Measurements from ENCODE around the gene NMUR2. TPM values are rescaled to one million over a fixed set of nuclear protein-coding genes. Genes with fewer than 3 reads are reported as not detected.

Gene NMUR2
- total RNA-seq, 1 donor from 2014 or later, result not detected

DNA sequence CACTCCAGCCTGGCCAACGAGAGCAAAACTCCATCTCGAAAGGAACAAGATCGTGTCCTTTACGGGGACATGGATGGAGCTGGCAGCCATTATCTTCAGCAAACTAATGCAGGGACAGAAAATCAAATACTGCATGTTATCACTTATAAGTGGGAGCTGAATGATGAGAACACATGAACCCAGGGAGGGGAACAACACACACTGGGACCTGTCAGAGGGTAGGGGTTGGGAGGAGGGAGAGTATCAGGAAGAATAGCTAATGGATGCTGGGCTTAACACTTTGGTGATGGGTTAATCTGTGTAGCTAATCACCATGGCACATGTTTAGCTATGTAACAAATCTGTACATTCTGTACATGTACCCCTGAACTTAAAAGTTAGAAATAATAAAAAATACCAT, 40.9 kb downstream of the NMUR2 start:
- H3K9ac ChIP-seq (ENCODE audit: low read length), result no peak overlapping the region
- Mint-ChIP-seq H3K27me3 (ENCODE audit: low read depth, unreplicated experiment) (peaks cover 3% of the 10 kb centered on the region), H3K4me1 (ENCODE audit: low read depth, unreplicated experiment) (no peaks in the 10 kb centered on the region), H3K9me3 (ENCODE audit: unreplicated experiment) (no peaks in the 10 kb centered on the region), H3K36me3 (ENCODE audit: low read depth, unreplicated experiment) (no peaks in the 10 kb centered on the region), H3K27ac (ENCODE audit: unreplicated experiment) (no peak overlapping the region), H3K4me3 (ENCODE audit: unreplicated experiment) (no peak overlapping the region)
- H3K4me2 ChIP-seq (ENCODE audit: low read length), result no peak overlapping the region
- H3K9me3 ChIP-seq (ENCODE audit: insufficient read depth, low read depth, low read length), result no peaks in the 10 kb centered on the region
- TF ChIP-seq, protein P1, sequence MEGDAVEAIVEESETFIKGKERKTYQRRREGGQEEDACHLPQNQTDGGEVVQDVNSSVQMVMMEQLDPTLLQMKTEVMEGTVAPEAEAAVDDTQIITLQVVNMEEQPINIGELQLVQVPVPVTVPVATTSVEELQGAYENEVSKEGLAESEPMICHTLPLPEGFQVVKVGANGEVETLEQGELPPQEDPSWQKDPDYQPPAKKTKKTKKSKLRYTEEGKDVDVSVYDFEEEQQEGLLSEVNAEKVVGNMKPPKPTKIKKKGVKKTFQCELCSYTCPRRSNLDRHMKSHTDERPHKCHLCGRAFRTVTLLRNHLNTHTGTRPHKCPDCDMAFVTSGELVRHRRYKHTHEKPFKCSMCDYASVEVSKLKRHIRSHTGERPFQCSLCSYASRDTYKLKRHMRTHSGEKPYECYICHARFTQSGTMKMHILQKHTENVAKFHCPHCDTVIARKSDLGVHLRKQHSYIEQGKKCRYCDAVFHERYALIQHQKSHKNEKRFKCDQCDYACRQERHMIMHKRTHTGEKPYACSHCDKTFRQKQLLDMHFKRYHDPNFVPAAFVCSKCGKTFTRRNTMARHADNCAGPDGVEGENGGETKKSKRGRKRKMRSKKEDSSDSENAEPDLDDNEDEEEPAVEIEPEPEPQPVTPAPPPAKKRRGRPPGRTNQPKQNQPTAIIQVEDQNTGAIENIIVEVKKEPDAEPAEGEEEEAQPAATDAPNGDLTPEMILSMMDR (IDR thresholded peaks at IDR 0.05; ENCODE audit: insufficient read depth, low read depth, low read length), result no peak
- TF ChIP-seq EZH2 (IDR thresholded peaks at IDR 0.05; ENCODE audit: insufficient read depth, low read length), result no peak
- H3K36me3 ChIP-seq (ENCODE audit: insufficient read depth, low read length), result no peaks in the 10 kb centered on the region
- H3K27ac ChIP-seq (ENCODE audit: low read depth, low read length), result no peak overlapping the region
- H3K27me3 ChIP-seq (ENCODE audit: insufficient read depth, low read length), result no peaks in the 10 kb centered on the region
- H3K4me3 ChIP-seq (ENCODE audit: insufficient read depth, low read depth, low read length), result no peak overlapping the region
- no peaks in the 10 kb centered on the region for H4K20me1 ChIP-seq (ENCODE audit: insufficient read depth, low read length)
- H3K4me1 ChIP-seq (ENCODE audit: insufficient read depth, low read length), result no peaks in the 10 kb centered on the region
- FAIRE-seq (no peak), DNase-seq (ENCODE audit: low read depth) (no peak)
- no peaks in the 10 kb centered on the region for H3K79me2 ChIP-seq (ENCODE audit: insufficient read depth, low read length)
- no peak overlapping the region for H2AFZ ChIP-seq (ENCODE audit: low read depth, low read length)

DNA sequence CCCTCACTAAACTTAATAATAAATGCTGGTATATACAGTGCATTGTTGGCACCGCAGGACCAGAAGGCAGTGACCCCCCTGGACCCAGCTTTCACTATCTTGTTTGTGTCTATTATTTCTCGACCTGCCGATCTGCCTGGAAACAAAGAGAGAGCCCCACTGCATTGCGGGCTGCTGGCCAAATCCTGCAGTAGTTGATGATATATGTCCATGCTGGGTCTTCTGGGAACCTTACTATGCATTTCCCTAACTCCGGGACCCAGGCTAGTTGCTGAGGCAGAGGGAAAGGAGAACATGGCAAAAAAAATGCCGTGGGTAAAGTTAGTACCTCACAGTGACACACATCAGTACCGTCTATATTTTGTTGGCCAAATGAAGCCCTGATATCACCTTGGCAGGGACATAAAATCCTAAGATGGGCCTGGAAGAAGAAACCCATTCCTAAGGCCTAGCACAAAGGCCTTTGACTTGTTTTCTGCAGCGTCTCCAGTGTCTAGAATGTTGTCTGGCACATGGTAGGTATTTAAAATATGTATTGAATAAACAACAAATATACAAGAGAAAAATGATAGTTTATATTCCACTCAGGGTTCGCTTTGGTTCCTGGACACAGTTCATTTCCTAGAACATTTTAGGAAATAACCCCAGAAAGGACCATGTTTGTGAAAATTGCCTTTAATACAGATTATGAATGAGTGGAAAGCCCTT, 46.1 kb downstream of the NMUR2 start:
- Histone ChIP-seq H3K9ac (ENCODE audit: low read length) (no peak overlapping the region), H3K27ac (ENCODE audit: low read depth, low read length) (no peak overlapping the region), H3K27me3 (ENCODE audit: insufficient read depth, low read length) (no peaks in the 10 kb centered on the region), H2AFZ (ENCODE audit: low read depth, low read length) (no peak overlapping the region), H3K4me1 (ENCODE audit: insufficient read depth, low read length) (no peaks in the 10 kb centered on the region), H3K79me2 (ENCODE audit: insufficient read depth, low read length) (no peaks in the 10 kb centered on the region), H3K9me3 (ENCODE audit: insufficient read depth, low read depth, low read length) (no peaks in the 10 kb centered on the region), H3K4me2 (ENCODE audit: low read length) (no peak overlapping the region), H4K20me1 (ENCODE audit: insufficient read depth, low read length) (no peaks in the 10 kb centered on the region), H3K4me3 (ENCODE audit: insufficient read depth, low read depth, low read length) (no peak overlapping the region), H3K36me3 (ENCODE audit: insufficient read depth, low read length) (no peaks in the 10 kb centered on the region)
- Mint-ChIP-seq H3K9me3 (ENCODE audit: unreplicated experiment) (no peaks in the 10 kb centered on the region), H3K4me3 (ENCODE audit: unreplicated experiment) (no peak overlapping the region), H3K27ac (ENCODE audit: unreplicated experiment) (no peak overlapping the region), H3K27me3 (ENCODE audit: low read depth, unreplicated experiment) (no peaks in the 10 kb centered on the region), H3K4me1 (ENCODE audit: low read depth, unreplicated experiment) (no peaks in the 10 kb centered on the region), H3K36me3 (ENCODE audit: low read depth, unreplicated experiment) (no peaks in the 10 kb centered on the region)
- TF ChIP-seq EZH2 (IDR thresholded peaks at IDR 0.05; ENCODE audit: insufficient read depth, low read length), result no peak
- TF ChIP-seq, protein P1 (IDR thresholded peaks at IDR 0.05; ENCODE audit: insufficient read depth, low read depth, low read length), result no peak
- FAIRE-seq (no peak), DNase-seq (ENCODE audit: low read depth) (no peak)

DNA sequence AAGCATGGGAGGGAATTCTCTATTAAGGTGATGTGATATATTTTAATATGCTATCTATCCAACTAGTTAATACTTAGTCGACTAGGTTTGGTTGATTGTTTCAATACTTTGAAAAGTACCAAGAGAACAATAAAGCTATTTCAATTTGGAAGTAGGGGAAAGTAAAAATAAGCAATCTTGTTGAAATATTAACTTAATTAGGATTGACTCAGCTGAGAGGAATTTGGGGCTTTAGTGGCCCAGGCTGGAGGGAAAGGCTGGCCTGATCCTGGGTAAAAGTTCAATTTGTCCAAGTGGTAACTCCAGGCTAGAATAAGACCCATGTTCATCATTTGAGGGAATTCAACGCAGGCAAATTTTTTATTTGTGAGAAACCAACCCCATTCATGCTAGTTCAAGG, 48.6 kb downstream of the NMUR2 start:
- no peak for DNase-seq (ENCODE audit: low read depth)
- no peak overlapping the region for H3K9ac ChIP-seq (ENCODE audit: low read length)
- no peaks in the 10 kb centered on the region for H3K79me2 ChIP-seq (ENCODE audit: insufficient read depth, low read length)
- no peak for FAIRE-seq
- H3K4me3 ChIP-seq (ENCODE audit: insufficient read depth, low read depth, low read length), result no peak overlapping the region
- no peak overlapping the region for H3K4me2 ChIP-seq (ENCODE audit: low read length)
- no peaks in the 10 kb centered on the region for H4K20me1 ChIP-seq (ENCODE audit: insufficient read depth, low read length)
- Mint-ChIP-seq H3K27ac (ENCODE audit: unreplicated experiment) (no peak overlapping the region), H3K4me3 (ENCODE audit: unreplicated experiment) (no peak overlapping the region), H3K27me3 (ENCODE audit: low read depth, unreplicated experiment) (no peaks in the 10 kb centered on the region), H3K36me3 (ENCODE audit: low read depth, unreplicated experiment) (no peaks in the 10 kb centered on the region), H3K9me3 (ENCODE audit: unreplicated experiment) (no peaks in the 10 kb centered on the region), H3K4me1 (ENCODE audit: low read depth, unreplicated experiment) (no peaks in the 10 kb centered on the region)
- no peaks in the 10 kb centered on the region for H3K27me3 ChIP-seq (ENCODE audit: insufficient read depth, low read length)
- TF ChIP-seq, protein P1 (IDR thresholded peaks at IDR 0.05; ENCODE audit: insufficient read depth, low read depth, low read length), result no peak
- H3K27ac ChIP-seq (ENCODE audit: low read depth, low read length), result no peak overlapping the region
- no peaks in the 10 kb centered on the region for H3K9me3 ChIP-seq (ENCODE audit: insufficient read depth, low read depth, low read length)
- no peaks in the 10 kb centered on the region for H3K36me3 ChIP-seq (ENCODE audit: insufficient read depth, low read length)
- no peaks in the 10 kb centered on the region for H3K4me1 ChIP-seq (ENCODE audit: insufficient read depth, low read length)
- H2AFZ ChIP-seq (ENCODE audit: low read depth, low read length), result no peak overlapping the region
